ENCODE data around the gene ATP11A.

DNA sequence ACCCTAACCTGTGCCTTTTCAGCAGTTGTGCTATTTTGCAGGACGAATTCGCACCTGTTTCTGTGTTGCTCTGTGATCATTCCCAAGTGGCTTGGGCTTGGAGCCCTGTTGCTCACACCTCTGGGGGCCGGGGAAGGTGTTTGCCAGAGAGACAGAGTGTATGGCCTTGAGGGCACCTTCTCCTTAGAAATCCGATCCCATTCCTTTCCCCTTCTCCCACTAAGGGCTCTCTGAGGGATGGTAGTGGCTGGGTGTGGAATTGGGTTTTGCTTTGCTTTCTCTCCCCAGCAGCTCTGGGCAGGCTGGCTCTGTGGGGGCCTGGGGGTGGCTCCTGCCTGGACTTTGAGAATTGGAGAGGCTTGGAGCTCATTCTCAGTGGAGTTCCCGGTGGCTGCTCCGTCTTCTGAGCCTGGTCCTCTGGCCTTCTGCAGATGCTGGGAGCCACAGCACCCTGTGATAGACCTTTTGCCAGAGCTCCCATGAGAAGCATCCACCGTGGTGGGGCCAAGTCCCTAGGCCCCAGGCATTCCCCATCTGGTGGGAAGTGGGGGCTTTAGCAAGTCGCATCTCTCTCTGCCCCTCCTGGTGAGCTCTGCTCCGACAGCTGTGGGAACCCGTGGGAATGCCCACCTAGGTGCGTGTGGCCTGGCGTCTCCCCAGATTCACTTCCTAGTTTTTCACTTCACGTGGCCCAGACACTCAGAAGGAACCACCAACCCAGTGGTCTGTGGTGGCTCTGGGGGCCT, 26.1 kb downstream of the ATP11A start:
- TF ChIP-seq, protein P1, sequence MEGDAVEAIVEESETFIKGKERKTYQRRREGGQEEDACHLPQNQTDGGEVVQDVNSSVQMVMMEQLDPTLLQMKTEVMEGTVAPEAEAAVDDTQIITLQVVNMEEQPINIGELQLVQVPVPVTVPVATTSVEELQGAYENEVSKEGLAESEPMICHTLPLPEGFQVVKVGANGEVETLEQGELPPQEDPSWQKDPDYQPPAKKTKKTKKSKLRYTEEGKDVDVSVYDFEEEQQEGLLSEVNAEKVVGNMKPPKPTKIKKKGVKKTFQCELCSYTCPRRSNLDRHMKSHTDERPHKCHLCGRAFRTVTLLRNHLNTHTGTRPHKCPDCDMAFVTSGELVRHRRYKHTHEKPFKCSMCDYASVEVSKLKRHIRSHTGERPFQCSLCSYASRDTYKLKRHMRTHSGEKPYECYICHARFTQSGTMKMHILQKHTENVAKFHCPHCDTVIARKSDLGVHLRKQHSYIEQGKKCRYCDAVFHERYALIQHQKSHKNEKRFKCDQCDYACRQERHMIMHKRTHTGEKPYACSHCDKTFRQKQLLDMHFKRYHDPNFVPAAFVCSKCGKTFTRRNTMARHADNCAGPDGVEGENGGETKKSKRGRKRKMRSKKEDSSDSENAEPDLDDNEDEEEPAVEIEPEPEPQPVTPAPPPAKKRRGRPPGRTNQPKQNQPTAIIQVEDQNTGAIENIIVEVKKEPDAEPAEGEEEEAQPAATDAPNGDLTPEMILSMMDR (IDR thresholded peaks at IDR 0.05) = no peak
- TF ChIP-seq POLR2A (IDR thresholded peaks at IDR 0.05) = no peak
